ENCODE measurements around the gene CLSTN2. TPM values are rescaled to one million over a fixed set of nuclear protein-coding genes. Genes with fewer than 3 reads are reported as not detected.
"Not testable (repeated sequence)": the region's sequence is repeated elsewhere in the genome, so short reads cannot be mapped to it uniquely, and the experiment has no call there.

CLSTN2 gene
- total RNA-seq, 2 donors from 2014 or later = 3.5 to 60.3 TPM

DNA sequence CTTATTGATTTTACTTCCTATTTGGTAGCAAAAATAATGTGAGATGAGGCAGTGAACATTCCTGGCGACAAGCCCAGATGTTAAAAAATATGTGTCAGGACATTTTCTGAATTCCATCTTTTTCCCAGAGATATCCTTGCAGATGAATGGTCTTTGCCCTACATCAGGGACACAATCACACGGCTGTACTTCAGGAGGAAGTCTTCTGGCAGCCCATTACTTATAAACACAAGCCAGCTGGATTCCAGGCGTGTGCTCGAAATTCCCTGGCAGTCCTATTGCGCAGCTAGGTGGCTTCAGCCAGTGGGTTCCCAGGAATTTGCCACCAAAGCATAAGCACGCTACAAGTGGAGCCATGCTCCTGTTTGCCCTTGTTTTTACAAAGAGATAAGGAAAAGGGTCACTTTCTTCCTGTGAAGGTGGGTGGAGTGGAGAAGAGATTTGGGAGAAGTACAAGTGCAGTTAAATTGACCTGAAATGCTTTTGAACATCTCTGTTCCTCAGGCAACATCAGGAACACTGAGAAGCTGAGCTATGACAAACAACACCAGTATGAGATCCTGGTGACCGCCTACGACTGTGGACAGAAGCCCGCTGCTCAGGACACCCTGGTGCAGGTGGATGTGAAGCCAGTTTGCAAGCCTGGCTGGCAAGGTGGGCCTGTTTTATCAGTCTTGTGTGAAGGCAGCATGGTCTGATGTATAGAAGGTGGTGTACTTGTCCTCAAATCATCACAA lies 485.8 kb downstream of the CLSTN2 start:
- no peaks in the 10 kb centered on the region for H3K36me3 ChIP-seq
- no peaks in the 10 kb centered on the region for H3K4me1 ChIP-seq (replicated peaks)
- no peak overlapping the region for H3K27ac ChIP-seq
- H3K9me3 ChIP-seq = no peaks in the 10 kb centered on the region
- TF ChIP-seq, protein P1, sequence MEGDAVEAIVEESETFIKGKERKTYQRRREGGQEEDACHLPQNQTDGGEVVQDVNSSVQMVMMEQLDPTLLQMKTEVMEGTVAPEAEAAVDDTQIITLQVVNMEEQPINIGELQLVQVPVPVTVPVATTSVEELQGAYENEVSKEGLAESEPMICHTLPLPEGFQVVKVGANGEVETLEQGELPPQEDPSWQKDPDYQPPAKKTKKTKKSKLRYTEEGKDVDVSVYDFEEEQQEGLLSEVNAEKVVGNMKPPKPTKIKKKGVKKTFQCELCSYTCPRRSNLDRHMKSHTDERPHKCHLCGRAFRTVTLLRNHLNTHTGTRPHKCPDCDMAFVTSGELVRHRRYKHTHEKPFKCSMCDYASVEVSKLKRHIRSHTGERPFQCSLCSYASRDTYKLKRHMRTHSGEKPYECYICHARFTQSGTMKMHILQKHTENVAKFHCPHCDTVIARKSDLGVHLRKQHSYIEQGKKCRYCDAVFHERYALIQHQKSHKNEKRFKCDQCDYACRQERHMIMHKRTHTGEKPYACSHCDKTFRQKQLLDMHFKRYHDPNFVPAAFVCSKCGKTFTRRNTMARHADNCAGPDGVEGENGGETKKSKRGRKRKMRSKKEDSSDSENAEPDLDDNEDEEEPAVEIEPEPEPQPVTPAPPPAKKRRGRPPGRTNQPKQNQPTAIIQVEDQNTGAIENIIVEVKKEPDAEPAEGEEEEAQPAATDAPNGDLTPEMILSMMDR (IDR thresholded peaks at IDR 0.05) = no peak
- TF ChIP-seq POLR2A (IDR thresholded peaks at IDR 0.05) (no peak), POLR2AphosphoS5 (IDR thresholded peaks at IDR 0.05) (no peak)
- intact Hi-C loops (cut with DNase I) = no loop called here
- no peak overlapping the region for H3K4me3 ChIP-seq
- no peaks in the 10 kb centered on the region for H3K27me3 ChIP-seq (replicated peaks; ENCODE audit: insufficient read depth)
- DNase-seq (ENCODE audit: low spot score) = no peak
- WGBS = 66% methylated on average over 9 of the region's 9 CpGs

DNA sequence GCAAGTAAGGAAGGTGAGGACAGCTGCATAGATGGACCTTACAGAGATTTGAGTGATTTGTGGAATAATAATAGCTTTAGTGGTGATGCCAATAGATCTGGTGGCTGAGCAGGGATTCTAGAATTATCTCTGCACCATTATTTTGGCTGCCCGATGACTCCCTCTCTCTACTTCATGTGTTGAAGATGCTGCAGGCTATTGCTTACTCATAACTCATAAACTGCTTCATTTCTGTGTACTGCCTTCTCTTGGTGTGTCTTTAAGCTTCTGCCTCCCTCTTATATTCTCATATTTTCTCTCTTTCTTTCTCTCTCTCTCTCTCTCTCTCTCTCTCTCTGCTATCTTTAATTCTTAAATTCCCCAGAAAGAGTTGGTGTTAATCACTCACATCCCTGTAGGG lies 486.9 kb downstream of the CLSTN2 start:
- no peaks in the 10 kb centered on the region for H3K4me1 ChIP-seq (replicated peaks)
- H3K4me3 ChIP-seq = no peak overlapping the region
- no peaks in the 10 kb centered on the region for H3K36me3 ChIP-seq
- 84% methylated on average over 1 of the region's 1 CpG for WGBS
- no peaks in the 10 kb centered on the region for H3K27me3 ChIP-seq (replicated peaks; ENCODE audit: insufficient read depth)
- no peak for TF ChIP-seq POLR2AphosphoS5 (IDR thresholded peaks at IDR 0.05)
- no peak for TF ChIP-seq POLR2A (IDR thresholded peaks at IDR 0.05)
- TF ChIP-seq, protein P1 (IDR thresholded peaks at IDR 0.05) = no peak
- DNase-seq (ENCODE audit: low spot score) = no peak
- H3K27ac ChIP-seq = no peak overlapping the region
- intact Hi-C loops (cut with DNase I) = no loop called here
- H3K9me3 ChIP-seq = no peaks in the 10 kb centered on the region

DNA sequence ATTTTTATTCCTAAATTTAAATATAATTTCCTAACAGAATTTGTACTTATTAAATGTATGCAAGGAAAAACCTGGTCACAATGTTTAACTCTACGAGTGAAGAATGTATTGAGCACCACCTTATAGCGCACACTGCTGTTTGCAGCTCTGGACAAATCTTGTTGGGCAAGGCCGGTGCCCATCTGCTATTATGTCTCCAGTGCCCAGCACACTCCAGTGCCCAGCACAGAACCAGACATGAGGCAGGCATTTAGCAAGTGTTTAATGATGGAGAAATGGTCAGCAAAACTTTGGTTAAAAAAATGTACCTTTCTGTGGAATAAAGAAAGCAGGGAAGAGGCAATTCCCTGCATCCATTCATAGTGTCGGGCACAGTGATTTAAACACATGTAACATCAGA lies 488.2 kb downstream of the CLSTN2 start:
- TF ChIP-seq POLR2A (IDR thresholded peaks at IDR 0.05) (no peak), POLR2AphosphoS5 (IDR thresholded peaks at IDR 0.05) (no peak)
- TF ChIP-seq, protein P1 (IDR thresholded peaks at IDR 0.05) = no peak
- H3K36me3 ChIP-seq = no peaks in the 10 kb centered on the region
- WGBS = 94% methylated on average over 4 of the region's 4 CpGs
- no peaks in the 10 kb centered on the region for H3K9me3 ChIP-seq
- intact Hi-C loops (cut with DNase I) = no loop called here
- no peak overlapping the region for H3K27ac ChIP-seq
- no peaks in the 10 kb centered on the region for H3K4me1 ChIP-seq (replicated peaks)
- no peak for DNase-seq (ENCODE audit: low spot score)
- no peak overlapping the region for H3K4me3 ChIP-seq
- no peaks in the 10 kb centered on the region for H3K27me3 ChIP-seq (replicated peaks; ENCODE audit: insufficient read depth)

DNA sequence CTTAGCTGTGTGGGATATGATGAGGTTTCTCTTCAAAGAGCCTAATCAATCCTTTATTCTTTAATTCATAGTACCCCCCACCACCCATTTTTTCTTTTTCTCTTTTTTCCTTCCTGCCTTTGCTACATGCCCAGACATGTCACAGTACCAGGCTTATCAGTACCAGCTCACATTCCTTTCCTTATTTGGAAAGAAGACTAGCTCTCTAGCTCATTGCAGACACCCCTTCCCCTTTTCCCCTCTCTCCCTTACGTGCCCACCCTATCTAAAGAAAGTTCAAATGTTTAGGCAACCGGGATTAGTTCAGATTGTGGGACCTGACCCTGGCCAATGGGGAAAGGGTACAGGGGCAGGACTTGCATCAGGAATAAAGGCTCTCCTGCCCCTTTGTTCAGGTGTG lies 488.6 kb downstream of the CLSTN2 start:
- H3K9me3 ChIP-seq; H3K36me3 ChIP-seq; H3K4me1 ChIP-seq (replicated peaks); intact Hi-C loops (cut with DNase I); H3K4me3 ChIP-seq; DNase-seq (ENCODE audit: low spot score); H3K27ac ChIP-seq; H3K27me3 ChIP-seq (replicated peaks; ENCODE audit: insufficient read depth): not testable (repeated sequence)
- WGBS = 47% methylated on average over 2 of the region's 2 CpGs

DNA sequence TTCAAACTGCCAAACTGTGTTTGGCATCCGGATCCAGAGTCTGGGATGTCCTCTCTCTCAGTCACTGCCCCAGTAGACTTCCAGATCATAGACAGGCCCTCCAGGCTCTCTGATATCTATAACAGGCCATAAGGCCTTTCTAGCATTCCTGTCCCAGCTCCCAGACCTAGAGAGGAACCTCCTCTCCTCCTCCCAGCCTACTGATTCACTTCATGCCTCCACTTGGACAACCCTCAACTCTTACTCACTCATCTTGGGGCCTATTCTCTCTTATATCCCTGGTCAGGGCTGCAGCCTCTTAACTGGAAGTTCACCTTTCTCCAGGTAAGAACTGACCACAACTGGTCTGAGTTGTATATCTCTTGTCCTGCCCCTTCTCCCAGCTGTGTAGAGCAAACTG lies 489.2 kb downstream of the CLSTN2 start:
- no peaks in the 10 kb centered on the region for H3K36me3 ChIP-seq
- no peak overlapping the region for H3K27ac ChIP-seq
- no peaks in the 10 kb centered on the region for H3K27me3 ChIP-seq (replicated peaks; ENCODE audit: insufficient read depth)
- TF ChIP-seq, protein P1 (IDR thresholded peaks at IDR 0.05) = no peak
- TF ChIP-seq POLR2A (IDR thresholded peaks at IDR 0.05) (no peak), POLR2AphosphoS5 (IDR thresholded peaks at IDR 0.05) (no peak)
- intact Hi-C loops (cut with DNase I) = no loop called here
- H3K4me3 ChIP-seq = no peak overlapping the region
- 100% methylated on average over 1 of the region's 1 CpG for WGBS
- no peaks in the 10 kb centered on the region for H3K9me3 ChIP-seq
- DNase-seq (ENCODE audit: low spot score) = no peak
- no peaks in the 10 kb centered on the region for H3K4me1 ChIP-seq (replicated peaks)

Data from prostate gland (tissue), 2 donors.